Measurements from ENCODE around the gene RNF11.

DNA sequence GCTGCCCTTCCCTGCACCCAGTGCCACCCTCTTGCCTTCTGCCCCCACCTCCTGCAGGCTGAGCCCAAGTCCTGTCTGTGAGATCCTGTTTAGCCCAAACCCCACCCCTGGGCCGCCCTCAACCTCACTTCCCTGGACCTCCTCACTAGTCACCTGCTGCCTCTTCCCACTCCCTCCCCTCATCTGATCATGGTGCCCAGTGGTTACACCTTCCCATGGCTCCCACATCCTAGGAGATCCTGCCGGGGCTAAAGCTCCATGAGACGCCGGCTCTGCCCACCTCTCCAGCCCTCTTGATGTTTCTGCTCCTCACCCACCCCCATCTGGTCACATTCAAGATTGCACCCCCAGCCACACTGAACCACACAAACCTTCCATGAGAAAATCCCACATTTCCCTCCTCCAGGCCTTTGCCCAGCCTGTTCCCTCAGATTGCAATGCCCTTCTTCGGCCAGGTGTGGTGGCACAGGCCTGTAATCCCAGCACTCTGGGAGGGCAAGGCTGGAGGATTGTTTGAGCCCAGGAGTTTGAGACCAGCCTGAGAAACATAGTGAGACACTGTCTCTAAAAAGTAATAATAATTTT lies 77.3 kb downstream of the RNF11 start:
- TF ChIP-seq ZNF274 (IDR thresholded peaks at IDR 0.05; ENCODE audit: low read depth, low read length) (no peak), SUZ12 (IDR thresholded peaks at IDR 0.05; ENCODE audit: extremely low read depth, insufficient read depth, insufficient read length) (no peak)
